Spleen (tissue), 7 donors: ENCODE results near the gene CYTIP.
A peak's percentile ranks its signal among the peaks of the same experiment; 100 is the strongest.

Experiments used
- POLR2A ChIP-seq, 3 donors: fragments of 450-650 bp; IDR thresholded peaks; one replicate each; pipeline ENCODE4 v1.5.1; 2017; ENCODE audit warnings: antibody characterized with exemption in 3 of 3, mild to moderate bottlenecking in 1 of 3
- POLR2AphosphoS5 ChIP-seq, 3 donors: sonication (generic); formaldehyde crosslinking; IDR thresholded peaks; one replicate each; pipeline ENCODE4 v1.5.1; 2017; ENCODE audit warnings: antibody characterized with exemption in 3 of 3
- TF ChIP-seq, protein P1 (sequence below), 11 experiments: fragments of 200-600 bp in 7 of 11; fragments of 450-650 bp in 4 of 11; sonication (generic) in 4 of 11; IDR thresholded peaks in 8 of 11; conservative IDR thresholded peaks in 3 of 11; 1 replicate in 7 of 11; 2 replicates in 4 of 11; pipeline versions ENCODE4 v1.4.0 to v1.8.0; 2016 to 2021; ENCODE audit warnings: antibody characterized with exemption in 11 of 11, inconsistent platforms in 4 of 11, mild to moderate bottlenecking in 1 of 11
- donor health status: DM: no; HTN: no; CAD: no; lungs with moderate emphysema.
- donor health status: DM: no; HTN: no; CAD: no.
- donor health status: DM: no; HTN: no; CAD: no.

- TF ChIP-seq, protein P1, sequence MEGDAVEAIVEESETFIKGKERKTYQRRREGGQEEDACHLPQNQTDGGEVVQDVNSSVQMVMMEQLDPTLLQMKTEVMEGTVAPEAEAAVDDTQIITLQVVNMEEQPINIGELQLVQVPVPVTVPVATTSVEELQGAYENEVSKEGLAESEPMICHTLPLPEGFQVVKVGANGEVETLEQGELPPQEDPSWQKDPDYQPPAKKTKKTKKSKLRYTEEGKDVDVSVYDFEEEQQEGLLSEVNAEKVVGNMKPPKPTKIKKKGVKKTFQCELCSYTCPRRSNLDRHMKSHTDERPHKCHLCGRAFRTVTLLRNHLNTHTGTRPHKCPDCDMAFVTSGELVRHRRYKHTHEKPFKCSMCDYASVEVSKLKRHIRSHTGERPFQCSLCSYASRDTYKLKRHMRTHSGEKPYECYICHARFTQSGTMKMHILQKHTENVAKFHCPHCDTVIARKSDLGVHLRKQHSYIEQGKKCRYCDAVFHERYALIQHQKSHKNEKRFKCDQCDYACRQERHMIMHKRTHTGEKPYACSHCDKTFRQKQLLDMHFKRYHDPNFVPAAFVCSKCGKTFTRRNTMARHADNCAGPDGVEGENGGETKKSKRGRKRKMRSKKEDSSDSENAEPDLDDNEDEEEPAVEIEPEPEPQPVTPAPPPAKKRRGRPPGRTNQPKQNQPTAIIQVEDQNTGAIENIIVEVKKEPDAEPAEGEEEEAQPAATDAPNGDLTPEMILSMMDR (IDR thresholded peaks at IDR 0.05 in 8 of 11, conservative IDR thresholded peaks at IDR 0.05 in 3 of 11): no peak
- TF ChIP-seq POLR2A (IDR thresholded peaks at IDR 0.05): no peak
- TF ChIP-seq POLR2AphosphoS5 (IDR thresholded peaks at IDR 0.05): peak in 2 of 3 donors; percentile 11 to 60
These were observed 752 bp upstream of the CYTIP start for GRCh38 chr2:157444641-157445040.
